IMR-90 (cell line): ENCODE data around the gene ARPC4. TPM values are rescaled to one million over a fixed set of nuclear protein-coding genes. Genes with fewer than 3 reads are reported as not detected.

ENCODE experiments used
- ATAC-seq: fragments of 200-7000 bp; cut with Tn5 transposase; 2 replicates; pipeline ENCODE4 v1.9.1; 2020; ENCODE audit warnings: low read depth, mild to moderate bottlenecking, moderate library complexity
- BruUV-seq: library from RNA; stranded (reverse); fragments of 400-500 nt; replicated peaks from 2 replicates; lab custom pipeline; 2021; lab: Mats Ljungman, UMichigan
- CTCF ChIA-PET: fragments of 300-600 bp; formaldehyde crosslinking; extraction: SDS; loops from one replicate; lab custom pipeline; 2021; ENCODE audit warnings: antibody characterized with exemption; lab: Yijun Ruan, JAX
- POLR2A ChIA-PET: fragments of 300-600 bp; sonication (Branson Sonifier 250); formaldehyde crosslinking; loops from one replicate; lab custom pipeline; 2022; ENCODE audit warnings: antibody characterized with exemption; ENCODE audit not compliant: unreplicated experiment; lab: Charles Lee
- DNase-seq: peaks from one replicate; pipeline ENCODE4 v3.0.0; 2013
- H2AFZ ChIP-seq: replicated peaks from 2 replicates; pipeline ENCODE3; 2013; ENCODE audit warnings: low read length, mild to moderate bottlenecking; ENCODE audit not compliant: poor library complexity
- H2AK5ac ChIP-seq: 2 replicates; pipeline ENCODE4 v1.6.1; 2013; ENCODE audit warnings: low read depth, low read length, inconsistent platforms
- H2AK9ac ChIP-seq: replicated peaks from 2 replicates; pipeline ENCODE3; 2013; ENCODE audit warnings: mild to moderate bottlenecking, low read depth, low read length, moderate library complexity; ENCODE audit not compliant: poor library complexity
- H2BK120ac ChIP-seq: 2 replicates; pipeline ENCODE4 v1.6.1; 2013; ENCODE audit warnings: low read depth, low read length, inconsistent platforms
- H2BK15ac ChIP-seq: 3 replicates; pipeline ENCODE4 v1.6.1; 2013; ENCODE audit warnings: low read depth, low read length, inconsistent platforms
- H2BK20ac ChIP-seq: 2 replicates; pipeline ENCODE4 v1.6.1; 2013; ENCODE audit warnings: low read depth, mild to moderate bottlenecking, inconsistent platforms, low read length, moderate library complexity
- H2BK5ac ChIP-seq: 2 replicates; pipeline ENCODE4 v1.6.1; 2013; ENCODE audit warnings: mild to moderate bottlenecking, low read depth, low read length, inconsistent platforms; ENCODE audit not compliant: poor library complexity, severe bottlenecking
- H3K14ac ChIP-seq: replicated peaks from 2 replicates; pipeline ENCODE4 v1.6.1; 2013; ENCODE audit warnings: low read depth, low read length, inconsistent platforms
- H3K18ac ChIP-seq: 2 replicates; pipeline ENCODE4 v1.6.1; 2013; ENCODE audit warnings: low read depth, low read length, control low read depth
- H3K23ac ChIP-seq: 2 replicates; pipeline ENCODE4 v1.6.1; 2013; ENCODE audit warnings: low read depth, low read length, inconsistent platforms
- H3K27ac ChIP-seq: 2 replicates; pipeline ENCODE4 v1.5.1; 2013; ENCODE audit warnings: mild to moderate bottlenecking, control low read depth, low read length; ENCODE audit not compliant: insufficient read depth
- H3K27me3 ChIP-seq: 2 replicates; pipeline ENCODE4 v1.6.1; 2013; ENCODE audit warnings: low read length; ENCODE audit not compliant: control insufficient read depth, insufficient read depth
- H3K36me3 ChIP-seq: 2 replicates; pipeline ENCODE4 v1.6.1; 2013; ENCODE audit warnings: low read length, mixed read lengths; ENCODE audit not compliant: control insufficient read depth, insufficient read depth
- H3K4ac ChIP-seq: 2 replicates; pipeline ENCODE4 v1.6.1; 2013; ENCODE audit warnings: low read depth, low read length, inconsistent platforms
- H3K4me1 ChIP-seq: 2 replicates; pipeline ENCODE4 v1.6.1; 2013; ENCODE audit warnings: low read length, mixed read lengths; ENCODE audit not compliant: control insufficient read depth, insufficient read depth
- H3K4me2 ChIP-seq: 2 replicates; pipeline ENCODE4 v1.6.1; 2013; ENCODE audit warnings: low read depth, mild to moderate bottlenecking, control low read depth, low read length, moderate library complexity
- H3K4me3 ChIP-seq: 2 replicates; pipeline ENCODE4 v1.5.1; 2013; ENCODE audit warnings: low read depth, mild to moderate bottlenecking, control low read depth, low read length, moderate library complexity; ENCODE audit not compliant: insufficient read depth
- H3K56ac ChIP-seq: 2 replicates; pipeline ENCODE4 v1.6.1; 2013; ENCODE audit warnings: low read length, inconsistent platforms; ENCODE audit not compliant: insufficient read depth; ENCODE audit errors: extremely low read depth
- H3K79me1 ChIP-seq, 2 experiments: 2 replicates each; pipeline ENCODE4 v1.6.1; 2013; ENCODE audit warnings: low read length in 2 of 2, inconsistent platforms in 1 of 2, low read depth in 1 of 2
- H3K9ac ChIP-seq: 2 replicates; pipeline ENCODE4 v1.6.1; 2013; ENCODE audit warnings: low read depth, low read length, control low read depth
- H3K9me1 ChIP-seq: 2 replicates; pipeline ENCODE4 v1.6.1; 2013; ENCODE audit warnings: low read length, inconsistent platforms; ENCODE audit not compliant: insufficient read depth
- H3K9me3 ChIP-seq: 2 replicates; pipeline ENCODE4 v1.6.1; 2013; ENCODE audit warnings: low read length; ENCODE audit not compliant: control insufficient read depth, insufficient read depth
- H4K20me1 ChIP-seq: 2 replicates; pipeline ENCODE4 v1.6.1; 2013; ENCODE audit warnings: low read length, inconsistent platforms; ENCODE audit not compliant: insufficient read depth
- H4K5ac ChIP-seq: 2 replicates; pipeline ENCODE4 v1.6.1; 2013; ENCODE audit warnings: mild to moderate bottlenecking, low read depth, low read length, control low read depth
- H4K8ac ChIP-seq, 2 experiments: 2 replicates each; pipeline ENCODE4 v1.6.1; 2013; ENCODE audit warnings: low read depth in 2 of 2, low read length in 2 of 2, control low read depth in 1 of 2, inconsistent platforms in 1 of 2
- H4K91ac ChIP-seq: 2 replicates; pipeline ENCODE4 v1.6.1; 2013; ENCODE audit warnings: low read depth, low read length, inconsistent platforms; ENCODE audit not compliant: insufficient read depth
- BHLHE40 ChIP-seq: fragments of 150-350 bp; IDR thresholded peaks from 2 replicates; pipeline ENCODE4 v1.6.1; 2016; ENCODE audit warnings: mild to moderate bottlenecking, low read depth, low read length
- CEBPB ChIP-seq: IDR thresholded peaks from 2 replicates; pipeline ENCODE4 v1.6.1; 2012; ENCODE audit warnings: low read depth, low read length, improper control_type of control experiment
- CHD1 ChIP-seq: IDR thresholded peaks from 2 replicates; pipeline ENCODE4 v1.6.1; 2012; ENCODE audit warnings: low read depth, low read length, improper control_type of control experiment
- CTCF ChIP-seq: conservative IDR thresholded peaks from 2 replicates; pipeline ENCODE4 v1.5.1; 2012; ENCODE audit warnings: mild to moderate bottlenecking, low read depth, low read length, improper control_type of control experiment
- FOS ChIP-seq: fragments of 150-350 bp; IDR thresholded peaks from 2 replicates; pipeline ENCODE4 v1.6.1; 2016; ENCODE audit warnings: low read depth, low read length
- MAFK ChIP-seq: IDR thresholded peaks from 2 replicates; pipeline ENCODE4 v1.6.1; 2012; ENCODE audit warnings: low read depth, low read length, improper control_type of control experiment
- MAZ ChIP-seq: IDR thresholded peaks from 2 replicates; pipeline ENCODE4 v1.6.1; 2012; ENCODE audit warnings: low read depth, mild to moderate bottlenecking, low read length, improper control_type of control experiment, moderate library complexity, borderline replicate concordance
- MXI1 ChIP-seq: IDR thresholded peaks from 2 replicates; pipeline ENCODE4 v1.6.1; 2012; ENCODE audit warnings: low read depth, mild to moderate bottlenecking, low read length, moderate library complexity, borderline replicate concordance
- NFE2L2 ChIP-seq: fragments of 150-350 bp; IDR thresholded peaks from 2 replicates; pipeline ENCODE4 v1.6.1; 2016; ENCODE audit warnings: low read depth, mild to moderate bottlenecking, low read length
- POLR2A ChIP-seq: IDR thresholded peaks from 2 replicates; pipeline ENCODE4 v1.6.1; 2012; ENCODE audit warnings: mild to moderate bottlenecking, low read depth, low read length
- RAD21 ChIP-seq: IDR thresholded peaks from 2 replicates; pipeline ENCODE4 v1.6.1; 2012; ENCODE audit warnings: low read length, improper control_type of control experiment
- RCOR1 ChIP-seq: IDR thresholded peaks from 2 replicates; pipeline ENCODE4 v1.6.1; 2012; ENCODE audit warnings: mild to moderate bottlenecking, low read length, improper control_type of control experiment; ENCODE audit not compliant: insufficient replicate concordance
- RFX5 ChIP-seq: IDR thresholded peaks from 2 replicates; pipeline ENCODE4 v1.8.0; 2012; ENCODE audit warnings: low read depth, mild to moderate bottlenecking, low read length, moderate library complexity
- SMC3 ChIP-seq: fragments of 150-350 bp; IDR thresholded peaks from 2 replicates; pipeline ENCODE4 v1.6.1; 2016; ENCODE audit warnings: low read depth, mild to moderate bottlenecking, antibody characterized with exemption, low read length, moderate library complexity
- WGBS, 2 experiments: methylation state at CpG; one replicate each; pipeline versions ENCODE4 v1.1.5 to v1.1.7; 2013; ENCODE audit warnings: missing lambda C conversion rate in 2 of 2; ENCODE audit not compliant: insufficient read length in 1 of 2; ENCODE audit errors: extremely low coverage in 2 of 2; 5-methylcytosine and 5-hydroxymethylcytosine counted together
- dilution Hi-C: fragments of 300-500 bp; cut with HindIII; formaldehyde crosslinking; loops from one replicate; pipeline ENCODE4 v1.14.3; 2018; ENCODE audit warnings: low sequenced_read_pairs; ENCODE audit not compliant: unreplicated experiment
- in situ Hi-C: fragments of 300-500 bp; cut with MboI; formaldehyde crosslinking; loops from 3 replicates; pipeline ENCODE4 v1.14.3; 2019; ENCODE audit warnings: low sequenced_read_pairs, inconsistent platforms, mixed read lengths
- intact Hi-C: fragments of 100-400 bp; cut with micrococcal nuclease; formaldehyde crosslinking; loops from 2 replicates; pipeline ENCODE4 v1.10.0; 2022
- polyA plus RNA-seq, 3 experiments: library from polyadenylated mRNA; depleted of rRNA; stranded (reverse); fragments of >200 nt; gene quantifications; 2 replicates each; pipeline ENCODE4 v1.2.3, GENCODE V29; 2012; ENCODE audit warnings: low replicate concordance in 1 of 3
- total RNA-seq: library from RNA; depleted of rRNA; stranded (reverse); fragments of >200 nt; gene quantifications from 2 replicates; pipeline ENCODE4 v1.2.3, GENCODE V29; 2012
- TF ChIP-seq, protein P1 (sequence below): fragments of 150-350 bp; IDR thresholded peaks from 2 replicates; pipeline ENCODE4 v1.6.1; 2017; ENCODE audit warnings: mild to moderate bottlenecking, antibody characterized with exemption, low read length, low read depth
- TF ChIP-seq, protein P2 (sequence below): fragments of 150-350 bp; IDR thresholded peaks from 2 replicates; pipeline ENCODE4 v1.6.1; 2016; ENCODE audit warnings: low read depth, mild to moderate bottlenecking, low read length, moderate library complexity, borderline replicate concordance

ARPC4 gene
- total and polyA plus RNA-seq, 2 of the 4 experiments (the other 2 are of a cell fraction): 188 to 383 TPM

GRCh38 chr3:9820543-9820942 is 27.7 kb downstream of the ARPC4 start:
- in situ Hi-C loops: no loop called here

More at GRCh38 chr3:9820543-9820942, 27.7 kb downstream of the ARPC4 start:
- Histone ChIP-seq H2BK5ac (no peak overlapping the region), H4K8ac (no peak overlapping the region), H4K20me1 (no peaks in the 10 kb centered on the region; the same call in 1 of the 2 replicates), H3K18ac (no peak overlapping the region), H2AFZ (no peak overlapping the region), H3K9me3 (no peaks in the 10 kb centered on the region), H3K27ac (no peak overlapping the region), H4K91ac (no peak overlapping the region), H3K27me3 (no peaks in the 10 kb centered on the region), H3K36me3 (peaks cover 4% of the 10 kb centered on the region), H3K4ac (no peak overlapping the region), H3K9ac (no peak overlapping the region), H2BK20ac (no peak overlapping the region), H3K23ac (no peak overlapping the region), H3K56ac (no peak overlapping the region), H3K4me3 (no peak overlapping the region), H3K79me1 (no peaks in the 10 kb centered on the region), H2BK120ac (no peak overlapping the region), H3K4me1 (no peaks in the 10 kb centered on the region), H3K9me1 (peaks cover 11% of the 10 kb centered on the region), H3K14ac (no peak overlapping the region), H3K4me2 (no peak overlapping the region), H4K5ac (no peak overlapping the region), H2BK15ac (no peak overlapping the region), H2AK9ac (no peak overlapping the region), H2AK5ac (no peak overlapping the region)
- dilution Hi-C loops: no loop called here
- POLR2A ChIA-PET: no interaction called here
- DNase-seq (no peak), ATAC-seq (no peak)
- no TSS peak for BruUV-seq
- TF ChIP-seq CTCF: no peak
- TF ChIP-seq RFX5: no peak
- no peak for TF ChIP-seq RAD21
- TF ChIP-seq MAZ: no peak
- no peak for TF ChIP-seq FOS
- TF ChIP-seq, protein P1, sequence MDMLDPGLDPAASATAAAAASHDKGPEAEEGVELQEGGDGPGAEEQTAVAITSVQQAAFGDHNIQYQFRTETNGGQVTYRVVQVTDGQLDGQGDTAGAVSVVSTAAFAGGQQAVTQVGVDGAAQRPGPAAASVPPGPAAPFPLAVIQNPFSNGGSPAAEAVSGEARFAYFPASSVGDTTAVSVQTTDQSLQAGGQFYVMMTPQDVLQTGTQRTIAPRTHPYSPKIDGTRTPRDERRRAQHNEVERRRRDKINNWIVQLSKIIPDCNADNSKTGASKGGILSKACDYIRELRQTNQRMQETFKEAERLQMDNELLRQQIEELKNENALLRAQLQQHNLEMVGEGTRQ: no peak
- TF ChIP-seq CEBPB: no peak
- TF ChIP-seq MAFK: no peak
- no peak for TF ChIP-seq SMC3
- no peak for TF ChIP-seq POLR2A
- no peak for TF ChIP-seq BHLHE40
- TF ChIP-seq CHD1: no peak
- TF ChIP-seq, protein P2, sequence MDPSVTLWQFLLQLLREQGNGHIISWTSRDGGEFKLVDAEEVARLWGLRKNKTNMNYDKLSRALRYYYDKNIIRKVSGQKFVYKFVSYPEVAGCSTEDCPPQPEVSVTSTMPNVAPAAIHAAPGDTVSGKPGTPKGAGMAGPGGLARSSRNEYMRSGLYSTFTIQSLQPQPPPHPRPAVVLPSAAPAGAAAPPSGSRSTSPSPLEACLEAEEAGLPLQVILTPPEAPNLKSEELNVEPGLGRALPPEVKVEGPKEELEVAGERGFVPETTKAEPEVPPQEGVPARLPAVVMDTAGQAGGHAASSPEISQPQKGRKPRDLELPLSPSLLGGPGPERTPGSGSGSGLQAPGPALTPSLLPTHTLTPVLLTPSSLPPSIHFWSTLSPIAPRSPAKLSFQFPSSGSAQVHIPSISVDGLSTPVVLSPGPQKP: no peak
- no peak for TF ChIP-seq MXI1
- TF ChIP-seq RCOR1: no peak
- no peak for TF ChIP-seq NFE2L2
- CTCF ChIA-PET: no interaction called here
- 96% methylated on average over 4 of the region's 12 CpGs; no CpG with 5 or more reads in 1 of the 2 experiments for WGBS, 2 experiments
- intact Hi-C loops: no loop called here
